H1 (cell line): Measurements from ENCODE around the gene PIGU. TPM values are rescaled to one million over a fixed set of nuclear protein-coding genes. Genes with fewer than 3 reads are reported as not detected.

ENCODE experiments used
- CTCF ChIA-PET: fragments of 300-600 bp; sonication (Branson Sonifier 250); formaldehyde crosslinking; loops from one replicate; lab custom pipeline; 2021; ENCODE audit not compliant: partially characterized antibody; lab: Charles Lee
- POLR2A ChIA-PET: fragments of 300-600 bp; sonication (Branson Sonifier 250); formaldehyde crosslinking; loops from one replicate; lab custom pipeline; 2021; ENCODE audit warnings: inconsistent platforms; ENCODE audit not compliant: partially characterized antibody; lab: Charles Lee
- DNase-seq, 2 experiments: peaks; one replicate each; pipeline versions ENCODE4 v3.0.0 to v3.0.0-alpha.2; 2010 to 2022; ENCODE audit warnings: low spot score in 2 of 2, low read depth in 1 of 2, mixed read lengths in 1 of 2
- FAIRE-seq: peaks from 2 replicates; lab custom pipeline; 2011; peaks lifted over from hg19 to GRCh38; lab: Jason Lieb, UNC
- H2AFZ ChIP-seq: 2 replicates; pipeline ENCODE4 v1.8.1; 2012; ENCODE audit warnings: low read length, inconsistent platforms
- H2AK5ac ChIP-seq: 2 replicates; pipeline ENCODE4 v1.6.1; 2013; ENCODE audit warnings: low read depth, low read length
- H2BK120ac ChIP-seq: replicated peaks from 2 replicates; pipeline ENCODE3; 2013; ENCODE audit warnings: low read depth, low read length, inconsistent platforms
- H2BK12ac ChIP-seq: 2 replicates; pipeline ENCODE4 v1.6.1; 2013; ENCODE audit warnings: low read depth, low read length
- H2BK15ac ChIP-seq: 2 replicates; pipeline ENCODE4 v1.6.1; 2013; ENCODE audit warnings: low read length
- H2BK20ac ChIP-seq: 2 replicates; pipeline ENCODE4 v1.6.1; 2013; ENCODE audit warnings: low read length
- H2BK5ac ChIP-seq: 2 replicates; pipeline ENCODE4 v1.6.1; 2013; ENCODE audit warnings: low read depth, low read length
- H3K14ac ChIP-seq: 2 replicates; pipeline ENCODE4 v1.6.1; 2013; ENCODE audit warnings: inconsistent platforms; ENCODE audit not compliant: insufficient read length
- H3K18ac ChIP-seq: 2 replicates; pipeline ENCODE4 v1.6.1; 2013; ENCODE audit warnings: low read length; ENCODE audit errors: extremely low read depth
- H3K23ac ChIP-seq: 2 replicates; pipeline ENCODE4 v1.6.1; 2013; ENCODE audit warnings: inconsistent platforms; ENCODE audit not compliant: insufficient read length
- H3K23me2 ChIP-seq: 2 replicates; pipeline ENCODE4 v1.6.1; 2013; ENCODE audit warnings: low read depth, low read length
- H3K27ac ChIP-seq: 2 replicates; pipeline ENCODE4 v1.6.1; 2011; ENCODE audit warnings: low read depth, low read length, inconsistent platforms
- H3K27me3 ChIP-seq, 4 experiments: replicated peaks in 1 of 4; 1 replicate in 1 of 4; 2 replicates in 3 of 4; pipeline versions ENCODE4 v1.6.1 to v1.8.1; 2011 to 2013; ENCODE audit warnings: low read length in 3 of 4, mild to moderate bottlenecking in 3 of 4, inconsistent platforms in 2 of 4, mixed read lengths in 2 of 4, moderate library complexity in 1 of 4; ENCODE audit not compliant: control insufficient read depth in 3 of 4, insufficient read depth in 3 of 4; ENCODE audit errors: extremely low read depth in 1 of 4
- H3K36me3 ChIP-seq, 4 experiments: 2 replicates each; pipeline versions ENCODE4 v1.6.1 to v1.8.1; 2011 to 2013; ENCODE audit warnings: mild to moderate bottlenecking in 4 of 4, low read length in 3 of 4, moderate library complexity in 2 of 4, control low read depth in 1 of 4, inconsistent platforms in 1 of 4; ENCODE audit not compliant: insufficient read depth in 4 of 4, control insufficient read depth in 2 of 4
- H3K4ac ChIP-seq: replicated peaks from 2 replicates; pipeline ENCODE3; 2013; ENCODE audit warnings: low read length, low read depth, mixed read lengths, inconsistent platforms; ENCODE audit not compliant: insufficient read length
- H3K4me1 ChIP-seq, 4 experiments: replicated peaks in 1 of 4; 1 replicate in 1 of 4; 2 replicates in 3 of 4; pipeline versions ENCODE4 v1.6.1 to v1.8.1; 2011 to 2013; ENCODE audit warnings: low read length in 3 of 4, inconsistent platforms in 2 of 4, mixed read lengths in 1 of 4; ENCODE audit not compliant: insufficient read depth in 4 of 4, control insufficient read depth in 3 of 4
- H3K4me2 ChIP-seq, 2 experiments: 2 replicates each; pipeline versions ENCODE4 v1.6.1 to v1.8.1; 2011 to 2013; ENCODE audit warnings: low read depth in 2 of 2, low read length in 2 of 2, control low read depth in 1 of 2, inconsistent platforms in 1 of 2, mild to moderate bottlenecking in 1 of 2; ENCODE audit not compliant: insufficient read depth in 1 of 2
- H3K4me3 ChIP-seq, 4 experiments: fragments of 200-600, 300-600 bp in 1 of 4; sonication (generic), shearing (Covaris generic), sonication (Bioruptor Twin) in 1 of 4; 2 replicates each; pipeline versions ENCODE4 v1.5.1 to v1.8.1; 2011 to 2016; ENCODE audit warnings: low read length in 4 of 4, low read depth in 3 of 4, control low read depth in 2 of 4, inconsistent platforms in 2 of 4, mild to moderate bottlenecking in 2 of 4, mixed read lengths in 1 of 4, moderate library complexity in 1 of 4; ENCODE audit not compliant: insufficient read depth in 2 of 4; ENCODE audit errors: extremely low read depth in 1 of 4
- H3K56ac ChIP-seq: replicated peaks from 2 replicates; pipeline ENCODE3; 2013; ENCODE audit warnings: low read depth, mild to moderate bottlenecking, mixed read lengths, low read length, inconsistent platforms; ENCODE audit not compliant: insufficient read length
- H3K79me1 ChIP-seq: 2 replicates; pipeline ENCODE4 v1.6.1; 2013; ENCODE audit warnings: low read depth, low read length, control low read depth
- H3K79me2 ChIP-seq, 2 experiments: 2 replicates each; pipeline versions ENCODE4 v1.6.1 to v1.8.1; 2012 to 2013; ENCODE audit warnings: low read length in 2 of 2, mild to moderate bottlenecking in 2 of 2, inconsistent platforms in 1 of 2; ENCODE audit not compliant: insufficient read depth in 2 of 2, control insufficient read depth in 1 of 2
- H3K9ac ChIP-seq, 4 experiments: replicated peaks in 1 of 4; 1 replicate in 1 of 4; 2 replicates in 3 of 4; pipeline versions ENCODE4 v1.6.1 to v1.8.1; 2011 to 2013; ENCODE audit warnings: low read depth in 3 of 4, low read length in 3 of 4, control low read depth in 2 of 4, mild to moderate bottlenecking in 2 of 4, moderate library complexity in 2 of 4, inconsistent platforms in 1 of 4; ENCODE audit errors: extremely low read depth in 1 of 4
- H3K9me3 ChIP-seq, 2 experiments: 2 replicates each; pipeline versions ENCODE4 v1.6.1 to v1.8.1; 2012 to 2013; ENCODE audit warnings: mild to moderate bottlenecking in 2 of 2, moderate library complexity in 2 of 2, control low read depth in 1 of 2, inconsistent platforms in 1 of 2, low read depth in 1 of 2, low read length in 1 of 2, mixed read lengths in 1 of 2; ENCODE audit not compliant: insufficient read depth in 2 of 2
- H4K20me1 ChIP-seq, 2 experiments: replicated peaks in 1 of 2; 2 replicates each; pipeline versions ENCODE3 to v1.8.1; 2011 to 2013; ENCODE audit warnings: inconsistent platforms in 2 of 2, low read length in 2 of 2, mild to moderate bottlenecking in 1 of 2; ENCODE audit not compliant: insufficient read depth in 2 of 2, control insufficient read depth in 1 of 2
- H4K5ac ChIP-seq: 2 replicates; pipeline ENCODE4 v1.6.1; 2013; ENCODE audit warnings: low read length, low read depth, mixed read lengths, inconsistent platforms; ENCODE audit not compliant: insufficient read length
- H4K8ac ChIP-seq: 2 replicates; pipeline ENCODE4 v1.8.0; 2013; ENCODE audit warnings: mild to moderate bottlenecking, moderate library complexity, low read length, inconsistent platforms; ENCODE audit not compliant: insufficient read depth; ENCODE audit errors: extremely low read depth
- H4K91ac ChIP-seq: replicated peaks from 2 replicates; pipeline ENCODE3; 2013; ENCODE audit warnings: low read length, mixed read lengths, inconsistent platforms; ENCODE audit not compliant: insufficient read length
- EZH2 ChIP-seq: fragments of 200-600 bp; sonication (generic); IDR thresholded peaks from 2 replicates; pipeline ENCODE4 v1.7.1; 2012; ENCODE audit warnings: low read depth, mild to moderate bottlenecking, moderate library complexity, low read length, inconsistent platforms; ENCODE audit not compliant: severe bottlenecking
- RBBP5 ChIP-seq: IDR thresholded peaks from 2 replicates; pipeline ENCODE4 v1.7.1; 2012; ENCODE audit warnings: low read depth, mild to moderate bottlenecking, inconsistent platforms, low read length, moderate library complexity, borderline replicate concordance
- SUZ12 ChIP-seq: fragments of 200-600 bp; sonication (generic); IDR thresholded peaks from 2 replicates; pipeline ENCODE4 v1.6.1; 2012; ENCODE audit warnings: mild to moderate bottlenecking, inconsistent platforms, low read length, moderate library complexity, mixed read lengths
- TCF12 ChIP-seq: IDR thresholded peaks from 2 replicates; pipeline ENCODE4 v1.6.1; 2011; ENCODE audit warnings: low read depth, mild to moderate bottlenecking, low read length
- polyA plus RNA-seq, 7 experiments: library from polyadenylated mRNA; depleted of rRNA in 3 of 7; stranded (reverse) in 5 of 7; unstranded in 2 of 7; fragments of >200 nt in 5 of 7; fragments of 200-250 nt in 2 of 7; gene quantifications; 1 replicate in 5 of 7; 2 replicates in 1 of 7; 4 replicates in 1 of 7; pipeline versions ENCODE4 v1.2.1 to v1.2.3, GENCODE V29; 2011 to 2013; ENCODE audit warnings: missing spikeins in 2 of 7, mixed read lengths in 2 of 7
- total RNA-seq: library from RNA; stranded (reverse); fragmentation: NEBNext Ultra II Directional; extraction: Animal tissue kit (Norgen Biotek cat#: 25700); gene quantifications from 2 replicates; pipeline ENCODE4 v1.2.1, GENCODE V29; 2021

The PIGU gene
- total and polyA plus RNA-seq, 2 of the 8 experiments (the other 6 are each of a cell fraction or from before 2014, with no cell fraction given): 28.3 to 117 TPM

GRCh38 chr20:34710568-34710839 is 33.6 kb upstream of the PIGU start:
- peaks cover 12% of the 10 kb centered on the region; the same call in 1 of the 2 replicates for H3K23me2 ChIP-seq
- H3K4me2 ChIP-seq: peak overlapping the region; percentile 80 to 91
- H3K9me3 ChIP-seq: no peaks in the 10 kb centered on the region
- H3K23ac ChIP-seq: no peak overlapping the region
- H3K27ac ChIP-seq: no peak overlapping the region
- CTCF ChIA-PET: interaction anchor here (0.6 to 6.5 kb wide), 5 partner anchors 12 to 398 kb away, joined by 3 to 48 read pairs (median 3); no protein-coding TSS in a partner anchor
- no peak overlapping the region for H2BK120ac ChIP-seq
- no peak overlapping the region for H2BK5ac ChIP-seq
- H4K5ac ChIP-seq: no peak overlapping the region
- H2BK20ac ChIP-seq: no peak overlapping the region
- H2AFZ ChIP-seq: 0 out of 2 replicates have a peak overlapping the region, but pooled peaks have one; percentile 81
- no peaks in the 10 kb centered on the region for H3K79me2 ChIP-seq
- H4K20me1 ChIP-seq: peaks cover 2 to 8% of the 10 kb centered on the region in 2 experiments
- DNase-seq: no peak
- H2BK15ac ChIP-seq: no peak overlapping the region
- H3K18ac ChIP-seq: no peak overlapping the region
- H2AK5ac ChIP-seq: no peak overlapping the region
- no peak overlapping the region for H3K4ac ChIP-seq
- no peaks in the 10 kb centered on the region for H3K79me1 ChIP-seq
- H3K4me3 ChIP-seq: peak overlapping the region; percentile 58 to 92 (median 68); a peak in 6 of 8 replicates
- no peak overlapping the region for H3K56ac ChIP-seq
- H4K8ac ChIP-seq: no peak overlapping the region
- no peak overlapping the region for H4K91ac ChIP-seq
- no peaks in the 10 kb centered on the region for H3K36me3 ChIP-seq
- no peak for TF ChIP-seq RBBP5
- peak; percentile 47; the same call in 1 of the 2 replicates for TF ChIP-seq SUZ12
- no peak for TF ChIP-seq TCF12
- TF ChIP-seq EZH2: peak; percentile 52
- no peak overlapping the region for H3K14ac ChIP-seq
- H3K4me1 ChIP-seq: peaks cover 0 to 4% (median 1%) of the 10 kb centered on the region in 4 experiments; a peak in 3 of 7 replicates
- H3K9ac ChIP-seq: no peak overlapping the region; a peak in 1 of 7 replicates
- POLR2A ChIA-PET: interaction anchor here (0.7 to 1.4 kb wide), 2 partner anchors 167 to 173 kb away, joined by 3 read pairs; no protein-coding TSS in a partner anchor
- no peak for FAIRE-seq
- H2BK12ac ChIP-seq: 0 out of 2 replicates have a peak overlapping the region, but pooled peaks have one; percentile 27
- H3K27me3 ChIP-seq: peaks cover 9 to 28% (median 21%) of the 10 kb centered on the region in 4 experiments
